CD14-positive monocyte (primary cell): Measurements from ENCODE around the gene DENND6B. TPM values are rescaled to one million over a fixed set of nuclear protein-coding genes. Genes with fewer than 3 reads are reported as not detected.

ENCODE experiments used
- DNase-seq, 3 donors: peaks; one replicate each; pipeline ENCODE4 v3.0.0-alpha.2; 2011 to 2022
- H2AFZ ChIP-seq: 2 replicates; pipeline ENCODE4 v1.6.0; 2012; ENCODE audit warnings: mild to moderate bottlenecking, low read depth, low read length, inconsistent platforms; ENCODE audit not compliant: insufficient read depth, poor library complexity, severe bottlenecking
- H3K27ac ChIP-seq, 2 donors: 1 replicate in 1 of 2; 2 replicates in 1 of 2; pipeline ENCODE4 v1.5.1; 2012 to 2013; ENCODE audit warnings: low read length in 2 of 2, control low read depth in 1 of 2, inconsistent platforms in 1 of 2, low read depth in 1 of 2, mild to moderate bottlenecking in 1 of 2
- H3K27me3 ChIP-seq, 2 donors: one replicate each; pipeline versions ENCODE4 v1.6.0 to v1.6.1; 2011 to 2013; ENCODE audit warnings: low read length in 2 of 2; ENCODE audit not compliant: control insufficient read depth in 2 of 2, insufficient read depth in 2 of 2
- H3K36me3 ChIP-seq, 2 donors: replicated peaks in 1 of 2; 1 replicate in 1 of 2; 2 replicates in 1 of 2; pipeline versions ENCODE4 v1.5.1 to v1.6.1; 2012 to 2013; ENCODE audit warnings: low read length in 2 of 2, control low read depth in 1 of 2, inconsistent platforms in 1 of 2, mild to moderate bottlenecking in 1 of 2; ENCODE audit not compliant: insufficient read depth in 2 of 2, control insufficient read depth in 1 of 2
- H3K4me1 ChIP-seq, 2 donors: 1 replicate in 1 of 2; 2 replicates in 1 of 2; pipeline versions ENCODE4 v1.5.1 to v1.6.1; 2012 to 2013; ENCODE audit warnings: low read length in 2 of 2, control low read depth in 1 of 2, inconsistent platforms in 1 of 2, mild to moderate bottlenecking in 1 of 2, moderate library complexity in 1 of 2; ENCODE audit not compliant: insufficient read depth in 2 of 2, control insufficient read depth in 1 of 2
- H3K4me2 ChIP-seq: replicated peaks from 2 replicates; pipeline ENCODE3; 2012; ENCODE audit warnings: low read length, moderate library complexity, mild to moderate bottlenecking; ENCODE audit not compliant: poor library complexity, severe bottlenecking; ENCODE audit errors: extremely low read depth
- H3K4me3 ChIP-seq, 3 experiments: fragments of 200-600 bp in 1 of 3; sonication (generic) in 1 of 3; replicated peaks in 1 of 3; 1 replicate in 2 of 3; 2 replicates in 1 of 3; pipeline ENCODE4 v1.5.1; 2011 to 2013; ENCODE audit warnings: low read length in 3 of 3, mild to moderate bottlenecking in 3 of 3, control low read depth in 2 of 3, low read depth in 2 of 3, inconsistent platforms in 1 of 3, moderate library complexity in 1 of 3
- H3K79me2 ChIP-seq: 2 replicates; pipeline ENCODE4 v1.6.0; 2012; ENCODE audit warnings: mild to moderate bottlenecking, control low read depth, inconsistent platforms, low read length, moderate library complexity; ENCODE audit not compliant: insufficient read depth
- H3K9ac ChIP-seq: 2 replicates; pipeline ENCODE4 v1.6.0; 2017; ENCODE audit warnings: low read length, mild to moderate bottlenecking; ENCODE audit not compliant: insufficient read depth, poor library complexity, severe bottlenecking
- H3K9me3 ChIP-seq, 2 donors: replicated peaks in 1 of 2; 1 replicate in 1 of 2; 2 replicates in 1 of 2; pipeline versions ENCODE4 v1.5.1 to v1.6.1; 2012 to 2013; ENCODE audit warnings: low read length in 2 of 2, control low read depth in 1 of 2; ENCODE audit not compliant: control insufficient read depth in 1 of 2, insufficient read depth in 1 of 2
- H4K20me1 ChIP-seq: 2 replicates; pipeline ENCODE4 v1.6.0; 2012; ENCODE audit warnings: mild to moderate bottlenecking, low read length, control low read depth, moderate library complexity; ENCODE audit not compliant: insufficient read depth
- H3K27ac Mint-ChIP-seq, 7 donors: one replicate each; pipeline ENCODE4 v1.8.0; 2020; ENCODE audit warnings: mild to moderate bottlenecking in 7 of 7, mixed read lengths in 7 of 7, moderate library complexity in 6 of 7, inconsistent platforms in 2 of 7
- H3K27me3 Mint-ChIP-seq, 3 donors: one replicate each; pipeline ENCODE4 v1.8.0; 2021 to 2022; ENCODE audit warnings: low read depth in 3 of 3, mild to moderate bottlenecking in 3 of 3, mixed read lengths in 3 of 3, moderate library complexity in 3 of 3, inconsistent platforms in 1 of 3
- H3K36me3 Mint-ChIP-seq, 2 donors: one replicate each; pipeline ENCODE4 v1.8.0; 2020; ENCODE audit warnings: mixed read lengths in 2 of 2, inconsistent platforms in 1 of 2, mild to moderate bottlenecking in 1 of 2
- H3K4me1 Mint-ChIP-seq: one replicate; pipeline ENCODE4 v1.8.0; 2020; ENCODE audit warnings: mild to moderate bottlenecking, mixed read lengths
- H3K4me3 Mint-ChIP-seq, 2 donors: one replicate each; pipeline ENCODE4 v1.8.0; 2020; ENCODE audit warnings: mild to moderate bottlenecking in 2 of 2, mixed read lengths in 2 of 2, moderate library complexity in 1 of 2
- H3K9me3 Mint-ChIP-seq, 7 donors: one replicate each; pipeline ENCODE4 v1.8.0; 2020 to 2022; ENCODE audit warnings: mixed read lengths in 7 of 7, mild to moderate bottlenecking in 6 of 7, moderate library complexity in 6 of 7, inconsistent platforms in 2 of 7
- CTCF ChIP-seq: fragments of 200-600 bp; IDR thresholded peaks from one replicate; pipeline ENCODE4 v1.8.0; 2022; ENCODE audit warnings: antibody characterized with exemption, mild to moderate bottlenecking
- WGBS: methylation state at CpG from one replicate; pipeline ENCODE4 v1.1.5; 2013; ENCODE audit warnings: missing lambda C conversion rate; ENCODE audit not compliant: insufficient coverage; 5-methylcytosine and 5-hydroxymethylcytosine counted together
- intact Hi-C, 2 donors: fragments of 100-400 bp; cut with micrococcal nuclease; formaldehyde crosslinking; loops; one replicate each; pipeline versions ENCODE4 v1.15.0 to v1.15.1; 2023
- polyA plus RNA-seq, 3 donors: library from polyadenylated mRNA; depleted of rRNA in 1 of 3; unstranded in 2 of 3; stranded (reverse) in 1 of 3; fragments of 300-500 nt in 2 of 3; fragments of >200 nt in 1 of 3; fragmentation: Illumina TruSeq in 2 of 3; gene quantifications; 1 replicate in 2 of 3; 2 replicates in 1 of 3; pipeline ENCODE4 v1.2.3, GENCODE V29; 2012 to 2021

DENND6B gene
- polyA plus RNA-seq, 3 donors, result 1.7 to 10.6 (median 2.1) TPM

- no peak for DNase-seq
- Histone ChIP-seq H3K4me3 (no peak overlapping the region), H2AFZ (no peak overlapping the region), H3K4me2 (no peak overlapping the region), H3K4me1 (peaks cover 9 to 23% of the 10 kb centered on the region in 2 donors), H3K27ac (no peak overlapping the region), H4K20me1 (no peaks in the 10 kb centered on the region), H3K9ac (no peak overlapping the region), H3K79me2 (no peaks in the 10 kb centered on the region), H3K9me3 (peaks cover 0 to 7% of the 10 kb centered on the region in 2 donors), H3K36me3 (no peaks in the 10 kb centered on the region), H3K27me3 (peaks cover 10 to 35% of the 10 kb centered on the region in 2 donors)
- H3K27ac Mint-ChIP-seq, result no peak overlapping the region
- no peak overlapping the region for H3K4me3 Mint-ChIP-seq
- no peaks in the 10 kb centered on the region for H3K36me3 Mint-ChIP-seq
- intact Hi-C loops, result no loop called here
- TF ChIP-seq CTCF, result no peak
- peaks cover 10% of the 10 kb centered on the region for H3K4me1 Mint-ChIP-seq
- H3K27me3 Mint-ChIP-seq, result peaks cover 30 to 45% (median 32%) of the 10 kb centered on the region in 3 donors
- whole genome bisulfite sequencing, result 98% methylated on average over 12 of the region's 15 CpGs
- peaks cover 0 to 3% (median 0%) of the 10 kb centered on the region in 7 donors for H3K9me3 Mint-ChIP-seq
Observed at GRCh38 chr22:50259302-50259701, 67.5 kb downstream of the DENND6B start.

Other genes with a start within 250 kb of the DENND6B start
- gene MLC1, start 241.6 kb downstream of the DENND6B start, polyA plus RNA-seq, result 1 to 10 TPM; 1.6 to 3.6 (median 1.8) TPM
- under 1 TPM in 2 of 3 donors, not detected in 1; 0.18 to 0.35 TPM for gene MOV10L1, start 237.0 kb downstream of the DENND6B start, polyA plus RNA-seq
- 1 to 10 TPM in 1 of 3 donors, under 1 TPM in 1, not detected in 1; 0.05 to 6.0 TPM for gene PANX2, start 156.3 kb downstream of the DENND6B start, polyA plus RNA-seq
- gene TRABD, start 141.1 kb downstream of the DENND6B start, polyA plus RNA-seq, result 100 to 1,000 TPM in 1 of 3 donors, 10 to 100 TPM in 2; 34.5 to 240 (median 39.3) TPM
- 10 to 100 TPM in 1 of 3 donors, 1 to 10 TPM in 2; 2.7 to 76.9 (median 8.7) TPM for gene SELENOO, start 126.0 kb downstream of the DENND6B start, polyA plus RNA-seq
- gene TUBGCP6, start 82.0 kb downstream of the DENND6B start, polyA plus RNA-seq, result 10 to 100 TPM in 1 of 3 donors, 1 to 10 TPM in 2; 3.7 to 72.8 (median 4.3) TPM
- gene HDAC10, start 75.7 kb downstream of the DENND6B start, polyA plus RNA-seq, result 100 to 1,000 TPM in 1 of 3 donors, 10 to 100 TPM in 1, 1 to 10 TPM in 1; 9.2 to 148 (median 13.7) TPM
- gene MAPK12, start 65.3 kb downstream of the DENND6B start, polyA plus RNA-seq, result 1 to 10 TPM in 1 of 3 donors, under 1 TPM in 2; 0.06 to 3.2 (median 0.13) TPM
- gene MAPK11, start 56.6 kb downstream of the DENND6B start, polyA plus RNA-seq, result under 1 TPM in 1 of 3 donors, not detected in 2; 0.81 TPM
- gene PLXNB2, start 19.4 kb downstream of the DENND6B start, polyA plus RNA-seq, result 100 to 1,000 TPM in 1 of 3 donors, 10 to 100 TPM in 2; 38.2 to 368 (median 70.5) TPM
- 10 to 100 TPM in 2 of 3 donors, 1 to 10 TPM in 1; 9.1 to 74.5 (median 10.3) TPM for gene PPP6R2, start 16.3 kb upstream of the DENND6B start, polyA plus RNA-seq
- gene SBF1, start 148.0 kb upstream of the DENND6B start, polyA plus RNA-seq, result 10 to 100 TPM in 1 of 3 donors, 1 to 10 TPM in 2; 4.0 to 45.9 (median 6.2) TPM
- under 1 TPM in 1 of 3 donors, not detected in 2; 0.05 TPM for gene ADM2, start 154.5 kb upstream of the DENND6B start, polyA plus RNA-seq
- gene MIOX, start 159.8 kb upstream of the DENND6B start, polyA plus RNA-seq, result not detected
- gene LMF2, start 180.7 kb upstream of the DENND6B start, polyA plus RNA-seq, result 100 to 1,000 TPM in 1 of 3 donors, 10 to 100 TPM in 2; 15.0 to 145 (median 16.6) TPM
- gene NCAPH2, start 181.2 kb upstream of the DENND6B start, polyA plus RNA-seq, result 10 to 100 TPM; 12.5 to 23.6 (median 18.1) TPM
- gene SCO2, start 198.6 kb upstream of the DENND6B start, polyA plus RNA-seq, result 100 to 1,000 TPM in 1 of 3 donors, 10 to 100 TPM in 2; 39.5 to 101 (median 69.6) TPM
- gene TYMP, start 203.0 kb upstream of the DENND6B start, polyA plus RNA-seq, result 100 to 1,000 TPM; 787 to 994 (median 955) TPM
- 1 to 10 TPM in 2 of 3 donors, under 1 TPM in 1; 0.88 to 4.3 (median 1.4) TPM for gene KLHDC7B, start 218.9 kb upstream of the DENND6B start, polyA plus RNA-seq
- gene SYCE3, start 235.9 kb upstream of the DENND6B start, polyA plus RNA-seq, result 1 to 10 TPM in 2 of 3 donors, not detected in 1; 1.9 to 3.1 TPM